GM19397 (cell line): Measurements from ENCODE around the gene SH3TC1.

Source experiments
- ATAC-seq: cut with Tn5 transposase; IDR thresholded peaks from one replicate; pipeline ENCODE4 v1.9.1; 2021; ENCODE audit warnings: mild to moderate bottlenecking, moderate library complexity; ENCODE audit not compliant: unreplicated experiment

The SH3TC1 gene

DNA sequence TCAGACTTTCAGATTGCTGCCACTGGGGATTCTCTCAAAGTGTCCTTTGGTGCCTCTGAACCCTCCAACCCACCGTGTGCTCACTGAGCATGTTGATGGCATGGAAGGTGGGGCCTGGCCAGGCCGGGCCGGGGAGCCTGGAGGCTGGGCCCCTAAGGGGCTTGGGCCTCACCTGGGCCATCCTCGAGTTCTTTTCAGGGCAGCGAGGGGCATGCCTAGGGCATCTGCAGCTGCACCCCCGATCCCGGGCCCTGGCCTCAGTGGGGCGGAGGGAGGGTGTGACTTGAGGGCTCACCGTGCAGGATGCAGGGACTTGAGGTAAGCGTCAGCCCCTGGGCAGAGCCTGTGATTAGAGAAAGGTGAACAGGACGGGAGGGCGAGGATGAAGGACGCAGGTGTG is 1.6 kb upstream of the SH3TC1 start:
- ATAC-seq = no peak

DNA sequence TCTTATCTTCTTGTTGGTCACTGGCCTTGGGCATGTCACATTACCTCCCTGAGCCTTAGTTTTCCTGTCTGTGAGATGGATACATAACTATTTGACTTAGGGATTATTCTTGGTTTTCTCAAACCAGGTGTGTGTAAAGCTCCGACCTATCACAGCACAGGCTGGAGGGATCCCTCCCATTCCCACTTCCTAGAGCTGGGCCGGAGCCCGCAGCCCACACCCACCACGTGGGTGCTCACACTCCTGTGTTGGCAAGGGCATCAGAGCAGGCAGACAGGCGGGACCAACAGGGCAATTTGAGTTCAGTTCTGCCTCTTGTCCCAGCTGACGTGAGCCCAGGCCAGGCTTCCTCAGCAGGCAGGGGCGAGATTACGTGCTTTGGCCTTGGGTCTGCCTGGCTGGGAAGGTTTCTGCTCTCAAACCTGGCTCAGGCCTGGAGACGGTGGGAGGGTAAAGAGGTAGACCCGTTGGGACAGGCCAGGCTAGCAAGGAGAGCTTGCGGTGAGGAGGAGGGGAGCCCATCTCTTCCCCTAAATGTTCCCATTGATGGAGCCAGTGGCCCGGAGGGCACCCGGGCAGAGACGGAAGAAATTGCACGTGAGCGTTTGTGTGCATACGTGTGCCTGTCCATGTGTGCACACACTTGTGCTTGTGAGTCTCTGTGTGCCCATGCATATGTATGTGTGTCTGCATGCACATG is 734 bp upstream of the SH3TC1 start:
- no peak for ATAC-seq

DNA sequence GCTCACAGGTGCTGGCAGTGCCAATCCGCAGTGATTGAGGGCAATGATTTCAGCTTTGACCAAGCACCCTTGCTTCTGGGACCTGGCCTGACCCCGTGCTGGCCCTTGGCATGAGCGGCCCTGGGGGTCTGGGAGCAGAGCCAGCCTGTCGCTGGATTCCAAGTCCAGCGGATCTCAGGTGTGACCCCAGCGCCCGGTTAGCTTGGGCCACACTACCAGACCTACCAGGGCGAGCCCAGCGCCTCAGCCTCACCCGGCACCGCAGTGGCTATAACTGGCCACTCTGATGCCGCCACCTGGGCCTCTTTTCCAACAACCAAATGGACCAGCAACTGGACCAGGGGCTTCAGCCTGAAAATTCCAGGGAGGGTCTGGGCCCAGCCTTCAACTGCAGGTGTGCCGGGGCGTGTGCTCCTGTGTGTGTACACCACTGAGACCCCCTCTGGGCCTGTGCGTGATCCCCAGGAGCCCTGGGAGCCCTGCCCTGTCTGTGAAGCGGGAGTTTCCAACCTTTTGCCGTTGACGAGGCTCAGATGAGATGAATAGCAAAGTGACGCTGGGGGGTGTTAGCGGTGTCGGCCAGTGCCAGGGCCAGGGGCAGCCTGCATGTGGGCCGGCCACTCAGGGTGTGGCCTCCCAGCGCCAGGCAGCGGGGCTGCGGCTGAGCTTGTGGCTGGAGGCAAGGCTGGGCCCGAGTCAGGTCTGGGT is 658 bp downstream of the SH3TC1 start:
- ATAC-seq = no peak

DNA sequence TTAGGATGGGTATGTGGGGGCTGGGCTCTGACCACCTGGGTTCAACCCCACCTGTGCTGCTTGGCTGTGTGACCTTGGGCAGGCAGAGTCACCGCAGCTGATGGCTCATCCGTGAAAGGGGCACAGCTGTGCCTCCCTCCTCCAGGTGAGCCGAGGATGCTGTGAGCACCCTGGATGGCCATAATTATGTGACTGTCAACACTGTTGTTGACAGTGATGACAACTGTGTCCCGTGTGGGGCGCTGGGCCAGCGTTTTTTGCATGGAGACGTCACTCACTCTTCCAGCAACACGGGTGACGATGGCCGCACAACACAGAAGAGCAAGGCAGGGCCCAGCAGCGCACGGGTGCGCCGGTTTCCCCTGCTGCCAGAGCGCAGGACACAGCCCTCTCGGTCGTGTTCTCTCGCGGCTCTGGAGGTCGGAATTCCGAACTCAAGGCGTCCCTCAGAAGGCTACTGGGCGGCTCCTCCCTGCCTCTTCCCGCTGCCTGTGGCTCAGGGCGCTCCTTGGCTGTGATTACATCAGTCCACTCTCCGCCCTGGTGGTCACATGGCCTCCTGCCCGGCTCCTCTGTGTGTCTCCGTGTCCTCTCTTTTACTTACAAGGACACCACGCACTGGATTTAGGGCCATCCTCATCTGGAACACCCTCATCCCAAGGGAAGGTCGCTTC is 1.3 kb downstream of the SH3TC1 start:
- ATAC-seq = no peak

DNA sequence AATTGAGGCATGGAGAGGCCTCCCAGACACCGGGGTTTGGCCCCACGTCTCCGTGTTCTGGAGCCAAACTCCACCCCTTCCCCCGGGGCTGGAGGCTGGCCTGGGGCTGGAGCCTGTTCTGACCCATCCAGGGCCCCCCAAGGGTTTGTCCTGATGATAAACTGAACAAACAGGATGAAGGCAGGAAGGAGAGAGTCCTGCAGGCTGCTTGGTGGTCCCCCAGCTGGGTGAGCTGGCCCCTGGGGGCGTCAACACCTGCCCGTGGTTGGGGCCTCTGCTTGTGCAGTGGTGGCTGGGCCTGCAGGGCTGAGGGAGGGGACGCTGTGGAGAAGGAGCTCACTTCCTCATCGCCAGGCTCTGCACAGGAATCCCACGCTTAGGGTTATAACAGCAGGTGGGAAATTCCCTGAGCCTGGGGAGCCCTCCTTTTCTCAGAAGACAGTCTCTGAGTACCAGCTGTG is 2.3 kb downstream of the SH3TC1 start:
- no peak for ATAC-seq

DNA sequence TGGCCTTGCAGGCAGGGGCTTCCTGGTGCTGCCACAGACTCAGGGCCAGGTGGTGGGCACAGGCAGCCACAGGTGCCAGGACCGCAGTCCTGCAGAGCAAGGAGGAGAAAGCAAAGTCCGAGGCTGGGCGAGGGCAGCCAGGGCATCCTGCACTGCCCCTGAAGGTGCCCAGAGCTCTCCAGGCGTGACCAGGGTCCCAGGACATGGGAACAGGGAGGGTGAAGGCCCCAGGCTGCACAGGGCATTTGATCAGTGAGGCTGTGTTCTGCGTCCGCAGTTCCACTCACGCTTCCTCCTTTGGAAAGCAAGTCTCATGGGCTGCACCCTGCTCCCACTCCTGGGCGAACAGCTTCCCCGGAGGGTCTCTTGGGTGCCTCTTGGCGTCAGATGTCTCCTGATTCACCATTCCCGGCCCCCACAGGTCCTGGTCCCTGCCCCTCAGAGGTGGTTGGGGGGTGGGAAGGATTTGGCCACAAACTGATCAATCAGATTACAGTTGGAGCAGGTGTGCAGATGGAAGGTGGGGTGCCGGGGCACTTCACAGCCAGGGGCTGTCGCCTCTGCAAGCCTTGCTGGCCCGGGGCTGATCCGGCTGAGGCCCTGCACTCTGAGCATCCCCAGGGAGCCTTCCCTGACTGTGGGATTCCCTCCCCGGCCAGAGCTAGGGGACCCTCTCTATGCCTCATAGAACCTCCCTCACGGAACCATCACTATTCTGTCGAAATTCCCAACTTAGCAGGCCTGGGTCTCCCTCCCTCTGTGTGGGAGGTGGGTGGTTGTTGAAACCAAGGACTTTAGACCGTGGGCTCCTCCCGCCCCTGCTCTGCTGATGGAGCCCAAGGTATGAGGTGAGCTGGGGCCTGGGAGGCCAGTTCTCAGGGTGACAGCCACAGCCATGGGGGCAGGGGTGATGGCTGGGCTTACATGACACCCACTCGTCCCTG is 3.3 kb downstream of the SH3TC1 start:
- ATAC-seq = no peak

DNA sequence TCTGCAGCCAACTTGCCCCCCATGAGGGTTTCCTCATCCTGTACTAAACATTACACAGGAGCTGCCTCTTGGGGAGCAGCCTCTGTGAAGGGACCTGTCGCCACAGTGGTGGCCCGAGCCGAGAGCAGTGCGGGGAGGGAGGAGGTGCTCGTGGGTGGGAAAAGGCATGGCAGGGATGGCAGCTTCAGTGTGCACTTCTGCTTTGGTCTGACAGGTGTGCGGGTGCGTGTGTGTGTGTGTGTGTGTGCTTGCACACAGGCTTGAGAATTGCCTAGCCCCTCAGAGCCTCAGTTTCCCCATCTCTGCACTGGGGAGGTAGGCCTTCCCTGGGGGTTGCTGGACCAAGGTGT is 3.9 kb downstream of the SH3TC1 start:
- ATAC-seq = no peak

DNA sequence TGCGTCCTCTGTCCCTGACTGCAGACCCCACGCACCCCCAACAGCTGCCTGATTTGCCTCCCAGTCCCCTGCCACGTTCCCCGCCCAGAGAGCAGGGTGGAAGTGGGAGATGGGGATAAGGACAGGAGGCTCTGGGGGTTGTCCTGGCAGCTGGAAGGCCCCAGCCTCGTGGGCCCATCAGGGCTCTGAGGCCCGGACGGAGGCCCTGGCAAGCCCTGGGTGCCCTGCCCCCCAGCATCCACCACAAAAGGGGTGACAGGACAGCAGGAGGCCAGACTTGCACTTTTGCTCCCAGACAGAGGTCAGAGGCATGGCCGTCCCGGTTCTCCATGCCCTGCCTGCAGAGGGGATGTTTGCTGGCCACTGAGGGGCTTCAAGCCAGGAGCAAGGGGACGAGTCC is 4.7 kb downstream of the SH3TC1 start:
- no peak for ATAC-seq

DNA sequence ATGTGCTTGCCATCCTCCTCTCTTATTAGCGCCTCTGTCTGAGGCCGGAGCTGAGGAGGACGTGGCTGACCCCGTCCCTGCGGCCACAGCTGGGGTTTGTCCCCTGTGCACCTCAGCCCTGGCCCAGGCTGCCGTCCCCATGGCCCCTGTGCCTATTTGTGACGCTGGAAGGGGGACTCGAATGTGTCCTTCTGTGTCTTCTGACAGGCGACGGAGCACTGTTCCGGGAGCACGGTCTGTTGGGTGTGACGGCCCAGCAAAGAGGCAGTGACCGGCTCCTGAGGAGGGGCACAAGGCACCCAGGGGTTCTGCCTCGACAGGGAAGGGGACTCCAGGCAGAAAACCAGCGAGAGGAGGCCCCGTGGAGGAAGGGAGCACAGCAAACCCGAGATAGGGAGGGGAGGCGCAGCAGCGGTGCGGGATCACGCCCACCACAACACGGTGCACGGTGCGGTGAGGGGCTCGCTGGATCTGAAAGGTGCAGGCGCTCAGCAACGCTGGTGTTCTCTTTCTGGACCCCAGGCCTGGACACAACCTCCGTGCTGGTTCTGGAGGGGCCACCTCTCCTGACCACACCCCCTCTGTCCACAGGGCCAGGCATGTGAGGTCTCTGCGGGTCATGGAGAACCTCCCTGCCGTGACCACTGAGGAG is 5.6 kb downstream of the SH3TC1 start:
- no peak for ATAC-seq

DNA sequence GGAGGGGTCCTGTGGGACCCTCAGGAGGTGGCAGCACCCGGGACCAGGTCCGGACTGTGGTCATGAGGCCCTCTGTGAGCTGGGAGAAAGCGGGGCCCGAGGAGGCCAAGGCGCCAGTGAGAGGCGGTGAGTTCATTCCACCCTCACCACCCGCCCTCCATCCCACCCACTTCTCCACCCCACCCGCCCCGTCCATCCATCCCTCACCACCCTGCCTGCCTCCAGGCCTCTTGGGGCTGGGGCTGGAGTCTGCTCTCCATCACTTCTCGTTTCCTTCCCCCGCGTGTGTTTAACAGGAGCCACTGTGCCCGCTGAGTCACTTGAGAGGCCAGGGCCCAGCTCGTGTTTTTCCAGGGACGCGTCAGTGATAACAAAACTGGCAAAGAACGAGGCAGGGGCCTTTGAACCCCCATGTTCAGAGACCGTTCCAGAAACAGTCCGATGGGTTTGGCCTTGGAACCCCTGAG is 6.2 kb downstream of the SH3TC1 start:
- ATAC-seq = no peak

DNA sequence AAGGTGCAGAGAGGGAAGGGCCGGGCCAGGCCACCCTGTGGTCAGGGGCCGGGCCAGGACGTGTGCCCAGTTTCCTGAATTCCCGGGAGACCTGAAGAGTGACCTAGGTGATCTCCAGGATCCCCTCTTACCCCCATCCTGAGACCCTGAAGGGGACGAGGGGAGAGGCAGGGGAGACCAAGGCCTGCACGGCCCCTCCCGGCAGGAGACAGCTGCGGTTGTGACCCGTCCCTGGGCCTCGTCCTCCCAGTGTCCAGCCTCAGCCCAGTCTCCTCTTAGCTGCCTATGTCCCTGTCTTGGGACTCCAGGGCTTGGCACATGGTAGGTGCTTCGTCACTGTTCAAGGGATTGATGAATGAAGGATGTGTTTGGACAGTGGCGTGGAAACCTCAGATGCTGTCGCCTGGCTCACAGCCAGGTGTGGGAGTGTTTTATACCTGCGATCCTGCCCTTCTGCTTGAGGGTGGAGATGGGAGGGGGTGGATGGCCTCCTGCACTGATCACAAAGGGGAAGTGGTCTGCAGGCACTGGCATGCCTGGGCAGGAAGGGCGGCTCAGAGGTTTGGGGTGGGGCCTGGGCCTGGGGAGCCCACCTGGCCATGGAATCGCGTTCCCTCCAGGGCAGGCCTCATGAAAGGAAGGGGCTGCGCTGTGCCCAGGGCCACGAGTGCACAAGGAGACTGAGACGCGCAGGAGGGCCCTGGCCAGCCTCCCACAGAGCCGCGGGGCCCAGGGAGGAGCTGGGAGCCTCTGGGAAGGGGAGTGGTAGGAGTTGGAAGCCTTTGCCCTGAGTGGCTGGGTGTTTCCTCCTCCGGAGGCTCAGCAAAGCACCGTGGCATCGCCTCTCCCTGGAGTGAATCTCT is 6.9 kb downstream of the SH3TC1 start:
- ATAC-seq = no peak

DNA sequence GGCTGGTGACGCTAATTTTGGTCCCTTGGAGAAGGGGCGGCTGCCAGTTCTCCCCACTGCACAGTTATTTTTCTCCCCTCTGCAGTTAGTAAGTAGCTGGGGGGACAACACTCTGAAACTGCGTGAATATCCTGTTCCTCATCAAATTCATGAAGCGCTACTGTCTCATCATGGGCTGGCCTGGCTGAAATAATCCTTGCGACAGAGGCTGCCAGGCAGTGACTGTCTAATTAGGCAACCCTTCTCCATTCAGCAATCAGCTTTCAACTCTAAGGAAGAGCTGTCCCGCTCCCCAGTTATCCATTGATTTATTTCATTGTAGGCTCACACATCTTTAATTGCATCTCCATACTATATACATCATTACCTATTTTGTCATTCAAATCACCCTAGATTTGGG is 8.2 kb downstream of the SH3TC1 start:
- no peak for ATAC-seq

DNA sequence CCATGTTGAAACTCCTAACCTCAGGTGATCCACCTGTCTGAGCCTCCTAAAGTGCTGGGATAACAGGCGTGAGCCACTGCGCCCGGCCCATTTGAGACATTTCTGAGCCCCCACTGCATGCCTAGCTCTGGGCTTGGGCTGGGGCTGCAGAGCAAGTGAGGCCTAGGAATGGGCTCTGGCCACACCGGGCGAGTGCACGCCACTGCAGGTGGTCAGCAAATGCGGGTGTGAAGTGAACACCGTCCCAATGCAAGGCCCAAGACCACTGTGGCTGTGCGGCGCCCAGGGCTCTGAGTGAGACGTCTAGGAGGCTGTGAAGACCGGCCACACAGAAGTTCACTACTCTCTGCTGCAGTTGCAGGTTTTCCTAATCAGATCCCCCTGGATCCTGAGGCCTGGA is 9.5 kb downstream of the SH3TC1 start:
- no peak for ATAC-seq

DNA sequence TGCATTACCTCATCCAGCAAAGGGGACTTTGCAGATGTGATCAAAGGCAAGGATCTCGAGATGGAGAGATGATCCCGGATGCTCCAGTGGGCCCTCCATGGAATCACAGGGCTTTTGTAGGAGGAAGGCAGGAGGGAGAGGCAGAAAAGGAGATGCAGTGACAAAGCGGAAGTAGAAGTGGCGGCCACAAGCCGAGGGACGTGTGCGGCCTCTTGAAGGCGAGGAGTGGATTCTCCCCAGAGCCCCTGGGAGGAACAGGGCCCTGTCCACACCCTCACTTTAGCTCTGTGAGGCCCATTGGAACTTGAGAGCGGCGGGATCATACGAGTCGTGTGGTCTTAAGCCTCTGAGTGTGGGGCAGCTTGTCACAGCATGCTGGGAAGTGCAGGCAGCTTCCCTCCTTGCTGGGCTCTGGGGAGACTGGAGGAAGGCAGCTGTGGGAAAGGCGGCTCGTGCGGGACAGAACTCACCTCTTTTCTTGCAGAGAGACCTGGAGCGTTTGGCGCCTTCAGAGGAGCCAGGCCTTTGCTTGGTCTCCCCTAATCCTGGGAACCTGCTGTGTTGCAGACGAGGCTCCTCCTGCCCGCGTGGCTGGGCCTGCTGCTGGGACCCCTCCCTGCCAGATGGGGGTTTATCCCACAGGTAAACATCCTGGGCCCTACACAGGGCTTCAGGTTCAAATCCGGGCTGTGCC is 10.2 kb downstream of the SH3TC1 start:
- no peak for ATAC-seq

DNA sequence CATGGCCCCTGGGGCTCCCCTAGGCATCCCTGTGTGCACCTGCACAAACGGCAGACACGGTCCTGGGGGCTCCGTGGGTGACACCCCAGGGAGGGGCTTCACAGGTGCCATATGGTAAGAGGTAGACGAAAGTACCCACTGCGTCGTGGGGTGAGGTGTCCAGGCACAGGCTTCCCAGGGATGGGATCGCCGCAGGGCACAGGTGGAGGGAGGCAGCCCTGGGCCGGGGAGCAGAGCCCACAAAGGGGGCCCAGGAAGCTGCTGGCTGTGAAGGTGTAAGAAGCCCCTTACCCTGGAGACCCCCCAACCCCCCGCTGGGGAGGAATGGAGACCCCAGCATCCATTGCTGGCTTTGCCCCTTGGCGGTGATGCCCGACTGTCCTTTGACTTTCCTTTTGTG is 10.9 kb downstream of the SH3TC1 start:
- no peak for ATAC-seq

DNA sequence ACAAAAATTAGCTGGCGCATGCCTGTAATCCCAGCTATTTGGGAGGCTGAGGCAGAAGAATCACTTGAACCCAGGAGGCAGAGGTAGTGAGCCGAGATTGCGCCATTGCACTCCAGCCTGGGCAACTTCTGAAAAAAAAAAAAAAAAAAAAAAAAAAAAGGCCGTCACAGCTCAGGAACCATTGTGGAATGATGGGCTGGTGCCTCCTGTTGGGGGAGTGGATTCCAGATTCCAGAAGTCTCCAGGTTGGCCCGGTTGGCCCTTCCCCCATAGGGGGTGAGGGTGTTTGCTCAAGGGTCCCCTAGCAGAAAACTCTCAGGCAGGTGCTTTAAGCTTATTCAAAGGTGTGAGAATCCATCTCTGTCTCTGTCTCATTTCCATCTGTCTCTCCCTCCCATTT is 11.5 kb downstream of the SH3TC1 start:
- no peak for ATAC-seq

DNA sequence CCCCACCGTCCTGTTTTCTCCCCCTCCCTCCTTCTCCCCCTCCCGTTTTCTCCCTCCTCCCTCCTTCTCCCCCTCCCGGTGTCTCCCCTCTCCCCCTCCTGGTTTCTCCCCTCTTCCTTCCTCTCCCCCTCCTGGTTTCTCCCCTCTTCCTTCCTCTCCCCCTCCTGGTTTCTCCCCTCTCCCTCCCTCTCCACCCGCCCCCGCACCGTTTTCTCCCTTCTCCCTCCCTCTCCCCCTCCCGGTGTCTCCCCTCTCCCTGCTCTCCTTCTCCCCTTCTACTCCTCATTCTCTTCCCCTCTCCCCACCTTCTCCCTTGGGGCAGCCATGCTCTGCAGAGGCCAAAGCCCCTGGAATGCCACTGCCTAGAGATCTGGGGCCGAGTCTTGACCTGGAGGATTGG is 12.2 kb downstream of the SH3TC1 start:
- ATAC-seq = no peak

DNA sequence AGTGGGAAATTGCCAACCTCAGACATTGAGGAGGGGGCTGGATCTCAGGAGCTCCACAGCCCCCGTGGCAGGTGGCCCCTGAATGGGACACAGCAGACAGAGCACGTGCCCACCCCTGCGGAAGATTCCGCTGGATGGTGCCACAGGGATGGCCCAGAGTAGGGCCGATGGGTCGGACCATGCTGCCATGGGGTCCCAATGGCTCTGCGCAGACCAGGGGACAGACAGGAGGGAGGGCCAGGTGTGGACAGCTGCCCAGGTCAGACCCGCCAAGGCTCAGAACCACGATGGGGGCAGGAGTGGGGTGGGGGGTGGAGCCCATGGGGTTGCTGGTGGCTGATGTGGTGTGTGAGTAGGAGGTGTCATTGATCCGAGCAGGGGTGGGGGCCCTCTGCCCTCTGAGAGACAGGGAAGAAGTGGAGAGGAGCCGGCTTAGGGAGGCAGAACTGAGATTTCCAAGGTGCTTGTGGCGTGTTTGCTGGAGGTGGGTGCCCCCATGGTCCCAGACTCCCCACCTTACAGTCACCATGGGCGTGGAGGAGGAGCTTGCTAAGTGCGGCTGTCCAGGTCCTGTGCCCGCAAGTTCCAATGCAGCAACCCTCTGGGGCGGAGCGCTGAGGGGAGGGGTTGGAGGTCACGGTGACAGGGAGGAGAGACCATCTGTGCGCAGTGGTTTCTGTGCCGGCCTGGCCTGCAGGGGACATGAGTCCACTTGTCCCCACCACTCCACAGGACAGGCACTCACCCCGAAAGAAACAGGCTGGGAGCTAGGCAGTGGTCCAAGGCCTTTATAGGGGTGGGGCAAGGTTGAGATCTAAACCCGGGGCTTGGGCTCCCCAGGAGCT is 12.9 kb downstream of the SH3TC1 start:
- no peak for ATAC-seq
